NCI-H446 (cell line): ENCODE data around the gene RXRB.
A peak's percentile ranks its signal among the peaks of the same experiment; 100 is the strongest.

Experiments used
- DNase-seq, 2 experiments: peaks; one replicate each; lab custom pipeline; 2025; lab: John Stamatoyannopoulos, UW

The RXRB gene

DNA sequence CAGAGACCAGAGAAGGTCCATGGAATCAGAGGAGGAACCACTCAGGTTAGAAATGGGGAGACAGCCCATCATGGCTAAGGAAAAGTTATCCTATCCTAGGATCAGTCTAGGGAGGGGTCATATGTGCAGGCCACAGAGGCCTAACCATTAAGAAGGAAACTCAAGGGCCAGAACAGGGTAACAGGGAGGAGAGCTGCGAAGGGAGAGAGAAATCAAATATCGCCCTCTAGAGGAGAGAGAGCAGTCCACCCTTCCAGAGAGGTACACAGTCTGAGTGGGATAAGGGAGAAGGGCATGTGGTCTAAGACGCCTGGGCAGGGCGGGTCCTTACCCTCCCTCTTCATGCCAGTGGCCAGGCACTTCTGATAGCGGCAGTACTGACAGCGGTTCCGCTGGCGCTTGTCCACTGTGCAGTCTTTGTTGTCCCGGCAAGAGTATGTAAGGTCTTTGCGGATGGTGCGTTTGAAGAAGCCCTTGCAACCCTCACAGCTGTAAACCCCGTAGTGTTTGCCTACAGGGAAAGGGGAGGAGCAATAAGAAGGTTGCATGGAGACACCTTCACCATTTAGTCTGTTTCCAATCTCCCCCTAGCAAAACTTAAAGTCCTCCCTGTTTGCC lies 2.9 kb downstream of the RXRB start:
- peak in 1 of 2 experiments; percentile 65 for DNase-seq

DNA sequence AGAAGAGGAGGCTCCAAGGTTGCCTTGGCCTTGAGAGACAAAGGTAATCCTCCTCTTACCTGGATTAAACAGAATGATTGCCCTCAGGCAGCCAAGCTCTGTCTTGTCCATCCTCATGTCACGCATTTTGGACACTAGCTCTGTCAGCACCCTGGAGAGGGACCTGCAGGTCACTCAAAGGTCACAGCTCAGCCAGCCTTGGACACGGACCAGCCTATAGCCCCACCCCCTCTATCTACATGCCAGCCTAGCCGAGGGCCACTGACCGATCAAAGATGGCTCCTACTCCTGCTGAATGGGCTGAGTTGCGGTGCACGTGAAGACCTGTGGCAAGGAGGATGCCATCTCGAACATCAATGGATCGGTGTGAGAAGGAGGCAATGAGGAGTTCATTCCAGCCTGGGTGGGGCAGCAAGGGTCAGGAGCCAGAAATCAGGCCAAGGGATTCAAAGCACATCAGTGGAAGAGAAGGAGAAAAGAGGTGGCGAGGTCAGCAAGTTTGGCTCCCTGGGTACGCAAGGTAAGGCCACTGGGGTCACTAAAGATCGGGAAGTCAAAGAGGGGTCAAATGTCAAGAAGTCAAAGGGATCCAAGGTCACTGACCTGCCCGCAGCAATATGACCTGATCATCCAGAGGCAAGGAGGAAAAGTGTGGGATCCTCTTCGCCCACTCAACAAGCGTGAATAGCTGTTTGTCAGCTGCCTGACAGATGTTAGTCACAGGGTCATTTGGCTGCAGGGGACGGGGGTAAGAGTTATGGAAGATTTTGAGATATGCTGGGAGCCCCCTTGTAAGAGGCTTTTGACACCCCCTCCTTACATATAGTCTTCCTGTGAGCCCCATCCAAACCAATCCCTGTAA lies 4.9 kb downstream of the RXRB start:
- no peak for DNase-seq

DNA sequence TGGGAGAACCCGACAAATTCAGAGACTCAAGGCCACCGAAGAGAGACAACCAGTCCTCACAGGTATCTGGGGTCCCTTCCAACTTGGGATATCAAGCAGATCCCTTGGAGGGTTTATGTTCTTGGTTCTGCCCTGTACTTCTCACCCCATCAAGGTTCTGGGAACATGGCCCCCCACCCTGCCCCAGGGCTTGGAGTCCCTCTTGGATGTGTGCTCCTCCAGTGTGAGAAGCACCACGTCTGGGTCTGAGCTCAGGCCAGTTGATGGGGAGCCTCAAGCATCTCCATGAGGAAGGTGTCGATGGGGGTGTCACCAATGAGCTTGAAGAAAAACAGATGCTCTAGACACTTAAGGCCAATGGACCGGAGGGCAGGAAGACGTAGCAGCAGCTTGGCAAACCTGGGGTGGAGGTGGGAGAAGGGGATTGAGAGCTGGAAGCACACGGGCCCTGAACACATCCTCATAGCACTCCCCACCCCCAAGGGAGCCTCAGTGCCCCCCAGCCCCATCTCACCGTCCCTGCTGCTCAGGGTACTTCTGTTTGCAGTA lies 6.0 kb downstream of the RXRB start:
- no peak for DNase-seq

DNA sequence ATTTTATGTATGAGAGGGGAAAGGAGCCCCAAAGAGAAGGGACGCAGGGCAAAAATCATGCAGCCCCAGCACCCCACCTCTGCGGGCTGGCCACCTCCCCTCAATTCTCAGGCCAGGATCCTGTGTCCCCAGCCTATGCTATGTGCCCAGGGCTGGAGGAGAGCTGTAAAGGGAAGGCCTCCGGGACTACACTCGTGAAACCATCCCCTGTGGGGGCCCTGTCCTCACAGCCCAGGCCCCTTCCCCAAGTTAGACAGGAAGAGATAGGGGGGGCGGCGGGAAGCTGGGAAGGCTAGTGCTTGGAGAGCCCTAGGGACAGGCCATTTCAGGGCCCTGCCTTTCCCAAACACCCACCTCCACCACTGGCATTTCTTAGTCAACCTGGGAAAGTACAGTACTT lies 6.8 kb downstream of the RXRB start:
- no peak for DNase-seq

DNA sequence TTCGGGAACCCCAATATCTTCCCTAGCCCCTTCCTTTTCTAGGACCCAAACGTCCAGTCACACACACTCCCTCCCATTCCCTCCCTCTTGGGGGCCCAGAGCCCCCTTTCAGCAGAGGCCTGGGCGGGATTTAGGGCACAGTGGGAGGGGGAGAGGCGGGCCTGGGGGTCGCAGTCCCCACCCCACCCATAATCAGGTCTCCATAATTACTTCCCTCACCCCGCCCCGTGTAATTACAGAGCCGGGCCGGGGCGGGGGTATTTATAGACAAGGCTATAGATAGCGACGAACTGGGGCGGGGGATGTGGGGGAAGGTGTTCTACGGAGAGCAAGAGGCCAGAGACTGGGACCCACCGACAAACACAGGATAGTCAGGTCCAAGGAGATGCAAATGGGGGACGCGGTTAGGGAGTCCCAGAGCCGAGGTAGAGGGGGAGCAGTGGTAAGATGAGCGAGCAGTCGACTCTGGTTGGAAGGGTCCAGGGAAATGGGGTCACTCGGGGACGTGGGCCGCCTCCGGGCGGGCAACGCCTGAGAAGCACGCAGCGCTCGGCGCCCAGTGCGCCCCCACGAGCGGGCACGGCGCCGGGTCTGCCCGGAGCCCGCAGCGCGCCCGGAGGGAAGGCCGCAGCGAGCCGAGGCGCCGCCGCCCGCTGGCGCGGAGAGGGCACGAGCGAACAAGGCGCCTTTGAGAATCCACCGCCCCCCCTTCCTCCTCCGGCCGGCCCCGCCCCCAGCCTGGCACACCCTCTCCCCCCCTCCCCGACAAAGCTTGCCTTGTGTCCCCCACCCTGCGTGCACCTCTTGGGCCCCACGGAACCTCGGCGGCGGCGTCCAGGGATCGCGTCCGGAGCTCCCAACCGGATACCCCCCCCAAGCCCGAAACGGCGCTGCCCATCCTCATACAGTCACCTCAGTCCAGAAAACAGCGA lies 7.5 kb downstream of the RXRB start:
- DNase-seq = no peak

DNA sequence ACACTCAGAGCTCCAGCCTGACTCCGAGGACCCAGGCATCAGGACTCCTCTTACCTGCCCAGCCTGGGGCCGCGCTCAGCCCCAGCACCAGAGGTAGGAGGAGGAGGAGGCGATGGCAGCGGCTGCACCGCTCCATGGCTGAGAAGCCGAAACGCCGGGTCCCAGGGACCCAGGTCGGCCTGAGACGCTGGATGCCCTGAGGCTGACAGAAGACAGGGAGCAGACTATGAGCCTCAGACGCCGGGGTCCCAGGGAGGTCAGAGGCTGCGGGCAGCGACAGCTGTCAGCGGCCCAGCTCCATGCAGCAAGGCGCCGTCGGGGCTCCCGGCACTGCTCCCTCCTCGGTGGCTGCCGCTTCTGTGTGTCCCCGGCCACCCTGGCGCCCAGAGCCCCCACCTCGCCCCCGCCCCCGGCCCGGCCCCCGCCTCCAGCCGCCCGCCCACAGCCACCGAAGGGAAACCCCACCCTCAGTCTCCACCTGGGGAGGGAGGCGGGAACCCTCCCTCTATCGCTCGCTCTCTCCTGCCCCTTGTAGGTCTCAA lies 8.3 kb downstream of the RXRB start, which contains the start of gene COL11A2:
Gene COL11A2 (minus strand): TSS at position 363 of the 542 bp plus-strand sequence. CDS start 227 bp downstream, at position 136.
- no peak for DNase-seq

DNA sequence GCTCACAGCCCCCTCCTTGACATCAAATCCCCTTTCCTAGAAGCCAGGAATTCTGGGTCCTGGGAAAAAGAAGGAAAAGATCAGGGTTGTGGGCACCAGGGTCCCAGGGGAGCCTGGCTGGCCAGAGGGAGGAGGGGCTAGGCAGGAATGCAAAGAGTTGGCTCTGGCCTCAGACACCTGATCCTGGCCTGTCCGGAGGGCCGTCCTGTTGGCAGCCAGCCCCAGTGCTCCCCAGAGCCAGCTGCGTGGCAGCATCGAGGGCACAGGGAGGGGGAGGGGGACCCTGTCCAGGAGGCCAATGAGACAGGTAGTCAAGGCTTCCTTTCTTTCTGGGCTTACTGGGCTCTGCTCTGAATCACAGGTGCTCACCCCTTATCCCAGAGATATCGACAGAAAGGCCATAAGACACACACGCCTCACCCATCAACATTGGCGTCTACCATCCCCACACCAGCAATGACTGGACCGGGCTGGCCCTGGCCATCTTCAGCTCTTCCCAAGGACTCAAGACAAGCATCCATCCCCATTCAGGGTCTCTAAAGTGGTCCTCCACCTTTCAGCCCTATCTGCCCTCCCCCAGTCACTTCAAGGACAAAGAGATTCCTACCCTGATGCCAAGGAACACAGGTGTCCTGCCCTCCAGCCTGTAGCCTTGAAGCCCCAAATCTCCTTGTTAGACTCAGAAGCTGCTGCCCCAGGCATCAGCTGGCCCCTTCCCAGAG lies 8.9 kb downstream of the RXRB start:
- no peak for DNase-seq

DNA sequence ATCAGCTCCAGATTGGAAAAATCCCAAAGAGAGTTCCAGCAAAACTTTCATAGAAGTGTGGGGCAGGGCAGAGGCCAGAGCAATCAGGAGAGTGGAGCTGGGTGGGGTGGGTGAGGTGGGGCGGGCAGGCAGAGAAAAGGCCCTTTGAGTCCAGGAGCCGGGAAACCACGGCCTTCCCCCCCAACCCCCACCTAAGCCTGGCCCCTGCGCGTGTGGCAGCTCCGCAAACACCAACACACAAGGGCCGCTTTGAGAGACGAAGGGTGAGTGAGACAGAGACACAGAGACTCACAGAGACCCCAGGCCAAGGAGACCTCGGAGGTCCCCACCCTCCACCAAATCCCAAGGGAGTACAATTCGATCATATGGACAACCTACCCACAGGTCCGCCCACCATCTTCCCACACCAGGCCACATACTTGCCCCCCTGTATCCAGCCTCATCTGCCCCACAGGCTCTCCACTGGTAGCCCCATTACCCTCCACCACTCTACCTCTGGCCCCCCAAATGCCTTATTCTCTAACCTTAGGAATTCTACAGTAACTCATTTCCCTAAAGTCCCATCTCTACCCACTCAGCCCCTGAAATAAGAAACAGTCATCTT lies 9.9 kb downstream of the RXRB start:
- no peak for DNase-seq

DNA sequence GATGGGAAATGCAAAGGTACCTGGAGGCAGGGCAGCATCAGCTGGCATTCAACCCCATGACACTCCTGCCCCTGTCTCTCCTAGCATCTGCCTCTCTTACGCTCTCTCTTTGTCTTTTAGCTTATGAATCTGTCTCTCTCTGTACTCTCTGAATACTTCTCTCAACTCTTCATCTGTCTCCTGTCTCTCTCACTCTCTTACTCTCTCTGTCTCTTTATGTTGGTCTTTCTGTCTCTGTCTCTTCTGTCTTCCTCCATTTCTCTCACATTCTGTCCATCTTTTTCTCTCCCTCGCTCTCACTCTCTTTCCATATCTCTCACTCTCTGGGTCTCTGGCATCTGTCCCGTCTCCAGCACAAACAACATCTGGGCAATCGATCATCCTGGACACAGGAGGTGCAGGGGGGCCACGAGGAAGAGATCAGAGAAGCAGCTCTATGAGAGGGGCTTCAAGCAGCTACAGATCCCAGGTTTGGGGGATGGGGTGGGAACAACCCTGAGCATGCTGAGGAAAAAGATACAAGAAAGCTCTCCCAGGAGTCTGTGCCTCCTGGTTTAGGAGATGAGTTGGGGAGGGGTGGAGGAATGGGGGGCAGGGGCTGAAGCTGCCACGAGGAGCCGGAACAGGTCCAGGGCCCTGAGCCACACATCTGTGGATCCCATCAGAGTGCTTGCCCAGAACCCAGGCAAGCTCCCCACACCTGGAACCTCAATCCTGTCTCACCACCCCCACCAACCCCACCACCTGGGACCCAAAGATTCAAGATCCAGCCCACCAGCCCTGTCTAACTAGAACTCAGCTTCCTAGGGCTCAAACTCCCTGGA lies 10.6 kb downstream of the RXRB start:
- DNase-seq = no peak

DNA sequence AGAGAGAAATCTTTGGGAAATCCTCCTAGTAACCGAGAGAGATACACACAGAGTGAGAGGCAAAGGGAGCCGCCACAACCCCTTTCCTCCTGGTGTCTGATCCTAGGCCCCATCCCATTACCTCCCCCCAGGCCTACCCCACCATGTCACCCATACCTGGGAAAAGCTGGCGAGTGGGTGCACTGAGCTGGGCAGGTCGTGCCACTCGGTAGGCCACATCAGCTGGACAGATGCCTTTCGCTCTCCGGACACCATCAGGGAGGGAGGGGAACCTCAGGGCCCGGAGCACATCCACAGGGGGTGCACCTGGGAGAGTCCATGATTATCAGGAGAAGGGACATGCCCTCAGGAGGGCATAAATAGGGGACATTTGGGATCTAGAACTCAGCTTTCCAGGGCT lies 11.3 kb downstream of the RXRB start:
- DNase-seq = no peak

DNA sequence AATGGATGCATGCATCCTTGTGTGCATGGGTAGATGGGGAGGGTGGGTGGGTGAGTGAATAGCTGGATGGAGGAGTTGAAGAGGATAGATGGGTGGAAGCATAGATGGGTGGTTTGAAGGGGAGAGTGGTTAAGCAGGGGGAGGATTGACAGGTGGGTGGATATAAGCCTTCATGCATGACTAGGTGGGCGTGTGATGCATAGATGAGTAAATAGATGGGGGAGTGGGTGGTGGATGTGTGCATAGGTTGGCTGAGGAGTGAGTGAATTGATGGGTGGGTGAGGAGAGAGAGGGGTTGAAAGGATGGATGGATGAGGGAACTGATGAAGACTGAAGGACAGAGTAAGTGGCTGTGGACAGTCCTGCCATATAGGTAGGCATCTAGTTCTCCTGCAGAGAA lies 12.7 kb downstream of the RXRB start:
- DNase-seq = no peak

DNA sequence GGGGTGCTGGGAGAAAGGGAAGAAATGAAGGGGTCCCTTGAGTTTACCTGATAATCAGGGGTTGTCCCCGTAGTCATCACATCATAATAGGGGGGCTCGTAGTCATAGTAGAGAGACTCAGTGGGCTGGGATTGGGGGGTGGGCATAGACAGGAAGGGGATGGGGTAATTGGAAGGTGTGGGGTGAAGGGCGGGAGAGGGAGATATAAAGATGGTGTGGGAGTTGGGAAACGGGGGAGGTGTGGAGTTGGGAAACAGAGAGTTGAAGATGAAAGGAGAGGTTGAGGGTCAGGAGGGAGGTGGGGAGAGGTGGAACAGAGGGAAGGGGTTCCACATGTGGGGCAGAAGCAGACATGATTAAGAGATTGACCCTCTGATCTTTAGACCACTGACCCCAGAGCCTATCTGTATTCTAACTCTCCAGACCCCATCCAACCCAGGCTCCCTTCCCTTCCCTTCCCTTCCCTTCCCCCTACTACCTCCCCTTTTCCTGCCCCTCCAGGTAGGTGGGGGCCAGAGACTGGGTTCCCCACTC lies 14.7 kb downstream of the RXRB start:
- no peak for DNase-seq

DNA sequence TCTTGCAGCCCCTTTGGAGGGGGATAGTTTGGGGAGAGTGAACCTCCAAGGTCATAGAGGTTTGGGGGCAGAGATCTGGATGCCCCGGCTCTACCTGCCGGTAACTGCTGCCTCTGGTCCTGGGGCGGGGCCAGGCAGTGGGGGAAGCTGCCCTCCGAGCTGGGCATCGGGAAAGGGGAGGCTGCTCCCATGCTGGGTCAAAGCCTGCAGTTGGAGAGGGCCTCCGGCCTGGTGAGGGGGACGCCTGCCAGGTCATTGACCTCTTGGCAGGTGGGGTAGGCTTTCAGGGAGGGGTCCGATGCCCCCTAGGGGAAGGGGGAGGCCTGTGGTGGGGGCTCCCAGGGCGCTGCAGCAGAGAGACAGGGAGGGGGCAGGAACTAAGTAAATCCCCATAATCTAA lies 15.3 kb downstream of the RXRB start:
- DNase-seq = no peak

DNA sequence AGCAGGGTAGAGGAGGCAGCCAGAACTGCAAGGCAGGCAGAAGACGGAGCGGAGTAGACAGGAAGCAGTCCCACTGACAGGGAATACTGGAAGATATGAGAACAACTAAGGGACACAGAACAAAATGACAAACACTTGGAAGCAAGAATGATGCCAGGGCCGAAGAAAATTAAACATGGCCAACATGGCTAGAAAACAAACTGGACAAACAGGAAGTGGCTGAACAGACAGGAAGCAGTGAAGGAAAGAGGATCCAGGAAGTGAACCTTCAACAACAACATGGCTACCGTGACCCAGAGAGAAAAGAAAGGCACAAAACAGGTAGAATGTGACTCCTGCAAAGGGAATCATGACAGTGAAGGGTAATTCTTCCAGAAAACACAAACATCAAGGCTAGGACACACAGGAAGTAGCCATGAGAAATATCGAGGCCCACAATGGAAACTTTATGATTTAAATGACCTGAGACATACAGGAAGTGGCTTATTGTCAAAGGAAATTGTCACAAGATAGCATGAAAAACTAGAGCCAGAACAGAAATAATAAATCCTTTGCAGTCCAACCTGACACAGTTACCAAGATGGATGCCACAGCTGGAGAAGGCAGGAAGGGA lies 17.3 kb downstream of the RXRB start:
- no peak for DNase-seq

DNA sequence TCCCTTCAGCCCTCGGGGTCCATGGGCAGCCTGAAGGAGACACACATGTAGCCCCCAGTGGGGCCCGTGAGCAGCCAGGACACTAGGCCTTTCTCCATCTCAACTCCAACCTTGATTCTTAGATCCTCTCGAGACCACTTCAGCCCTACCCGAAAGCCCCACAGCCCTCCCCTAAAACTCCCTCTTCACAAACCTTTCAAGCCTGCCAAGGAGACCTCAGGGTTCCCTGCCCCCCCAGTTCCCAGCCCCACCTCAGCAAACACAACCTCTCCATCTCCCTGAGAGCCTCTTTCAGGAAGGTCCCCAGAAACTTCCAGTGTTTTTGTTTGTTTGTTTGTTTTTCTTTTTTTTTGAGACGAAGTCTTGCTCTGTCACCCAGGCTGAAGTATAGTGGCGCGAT lies 19.3 kb downstream of the RXRB start:
- DNase-seq = no peak

DNA sequence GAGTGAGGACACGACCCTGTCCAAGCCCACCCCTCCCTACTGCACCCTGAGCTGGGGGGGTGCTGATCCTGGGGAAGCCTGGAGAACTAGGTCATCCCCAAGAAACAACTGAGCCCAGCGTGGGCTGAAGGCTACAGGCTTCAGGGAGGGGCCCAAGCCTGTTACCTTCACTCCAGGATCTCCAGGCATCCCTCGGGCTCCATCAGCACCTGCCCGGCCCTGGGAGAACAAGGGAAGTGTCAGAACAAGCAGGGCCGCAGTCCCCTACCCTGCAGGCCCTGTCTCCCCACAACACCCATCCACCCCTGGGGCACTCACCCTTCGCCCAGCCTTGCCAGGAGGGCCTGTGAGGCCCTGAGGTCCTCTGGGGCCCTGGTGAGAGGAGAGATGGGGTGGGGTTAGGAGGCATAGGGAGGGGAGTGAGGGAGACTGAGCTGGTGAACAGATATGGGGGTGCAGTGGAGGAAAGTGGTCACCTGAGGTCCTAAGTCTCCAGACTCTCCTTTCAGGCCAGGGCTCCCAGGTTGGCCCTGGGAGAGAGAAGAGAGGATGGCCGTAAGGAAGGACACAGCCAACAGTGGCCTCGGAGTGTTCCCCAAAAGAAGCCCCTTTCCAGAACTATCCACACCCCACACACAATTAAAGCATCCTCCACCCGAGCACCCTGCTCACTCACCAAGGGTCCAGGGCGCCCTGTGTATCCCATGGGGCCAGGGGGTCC lies 21.6 kb downstream of the RXRB start:
- DNase-seq = no peak

DNA sequence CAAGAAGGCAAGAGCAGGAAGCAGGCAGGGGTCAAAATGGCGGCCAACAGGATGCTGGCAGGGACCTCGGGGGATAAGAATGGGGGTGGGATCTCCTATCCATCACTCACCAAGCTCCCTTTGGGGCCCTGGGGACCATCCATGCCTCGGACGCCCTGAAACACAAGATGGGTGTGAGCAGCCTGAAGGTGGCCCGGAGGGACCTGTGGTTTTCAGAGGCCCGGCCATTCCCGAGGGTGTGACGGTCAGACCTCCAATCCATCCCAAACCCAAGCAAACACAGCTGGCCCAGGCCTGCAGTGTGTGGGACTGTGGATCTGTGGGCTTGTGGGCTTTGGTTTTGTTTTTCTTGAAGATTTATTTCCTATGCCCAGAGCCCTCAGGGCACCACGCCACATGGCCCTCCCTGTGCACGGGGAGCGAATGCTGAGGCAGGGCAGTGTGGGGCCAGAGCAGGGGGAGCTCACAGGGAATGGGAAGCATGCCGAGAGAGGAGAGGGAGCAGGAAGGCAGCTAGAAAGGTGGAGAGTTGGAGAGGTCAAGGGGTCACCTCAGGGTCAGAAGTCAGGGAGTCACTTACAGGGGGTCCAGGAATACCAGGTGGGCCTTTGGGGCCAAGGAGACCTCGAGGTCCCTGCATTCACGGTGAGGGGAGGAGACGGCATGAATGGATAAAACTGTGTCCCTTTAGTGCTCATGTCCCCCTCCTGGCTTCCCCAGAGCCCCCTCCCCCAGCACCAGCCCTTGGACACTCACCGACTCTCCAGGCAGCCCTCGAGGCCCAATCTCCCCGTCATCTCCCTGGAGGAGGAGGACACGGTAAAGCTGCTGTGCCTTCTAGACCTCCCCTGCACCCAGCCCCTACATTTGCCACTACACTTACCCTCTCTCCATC lies 22.7 kb downstream of the RXRB start:
- DNase-seq = no peak
